SK-N-SH (cell line): ENCODE measurements around the gene RCOR3.
"Not testable (repeated sequence)": the region's sequence is repeated elsewhere in the genome, so short reads cannot be mapped to it uniquely, and the experiment has no call there.

ENCODE experiments used
- CTCF ChIP-seq: fragments of 200-600 bp; sonication (generic); IDR thresholded peaks from 2 replicates; pipeline ENCODE4 v1.6.1; 2017; ENCODE audit warnings: antibody characterized with exemption, mild to moderate bottlenecking, moderate library complexity
- EP300 ChIP-seq, 2 experiments: IDR thresholded peaks; 2 replicates each; pipeline versions ENCODE4 v1.4.0 to v1.6.1; 2012; ENCODE audit warnings: borderline replicate concordance in 1 of 2, low read depth in 1 of 2, low read length in 1 of 2
- FOSL2 ChIP-seq: IDR thresholded peaks from 2 replicates; pipeline ENCODE4 v1.4.0; 2012; ENCODE audit warnings: low read depth, mild to moderate bottlenecking, moderate library complexity, borderline replicate concordance
- GABPA ChIP-seq: IDR thresholded peaks from 2 replicates; pipeline ENCODE4 v1.4.0; 2012; ENCODE audit warnings: low read depth, mild to moderate bottlenecking
- NRF1 ChIP-seq: IDR thresholded peaks from 2 replicates; pipeline ENCODE4 v1.6.1; 2012; ENCODE audit warnings: low read depth, mild to moderate bottlenecking, low read length
- POLR2AphosphoS5 ChIP-seq: IDR thresholded peaks from 2 replicates; pipeline ENCODE4 v1.6.1; 2012; ENCODE audit warnings: low read depth, low read length
- SMC3 ChIP-seq: IDR thresholded peaks from 2 replicates; pipeline ENCODE4 v1.6.1; 2012; ENCODE audit warnings: low read depth, low read length, improper control_type of control experiment
- TEAD4 ChIP-seq: IDR thresholded peaks from 2 replicates; pipeline ENCODE4 v1.4.0; 2012; ENCODE audit warnings: mild to moderate bottlenecking, borderline replicate concordance; ENCODE audit not compliant: insufficient read depth
- YY1 ChIP-seq: IDR thresholded peaks from 2 replicates; pipeline ENCODE4 v1.4.0; 2012; ENCODE audit warnings: low read depth, mild to moderate bottlenecking
- TF ChIP-seq, protein P1 (sequence below): fragments of 150-350 bp; IDR thresholded peaks from 2 replicates; pipeline ENCODE4 v1.6.1; 2016; ENCODE audit warnings: mild to moderate bottlenecking, low read depth, low read length

DNA sequence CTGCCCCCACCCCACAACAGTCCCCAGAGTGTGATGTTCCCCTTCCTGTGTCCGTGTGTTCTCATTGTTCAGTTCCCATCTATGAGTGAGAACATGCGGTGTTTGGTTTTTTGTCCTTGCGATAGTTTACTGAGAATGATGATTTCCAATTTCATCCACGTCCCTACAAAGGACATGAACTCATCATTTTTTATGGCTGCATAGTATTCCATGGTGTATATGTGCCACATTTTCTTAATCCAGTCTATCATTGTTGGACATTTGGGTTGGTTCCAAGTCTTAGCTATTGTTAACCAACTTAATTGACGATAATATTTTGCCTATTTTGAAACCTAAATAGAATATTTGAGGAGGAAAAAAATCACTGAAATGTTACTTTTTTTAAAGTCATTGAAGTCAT is 3.9 kb downstream of the RCOR3 start:
- not testable (repeated sequence) for TF ChIP-seq EP300 (IDR thresholded peaks at IDR 0.05; ENCODE audit: borderline replicate concordance in 1 of 2, low read depth in 1 of 2, low read length in 1 of 2); CTCF; SMC3; GABPA; POLR2AphosphoS5; YY1; NRF1; TEAD4; FOSL2
- TF ChIP-seq, protein P1, sequence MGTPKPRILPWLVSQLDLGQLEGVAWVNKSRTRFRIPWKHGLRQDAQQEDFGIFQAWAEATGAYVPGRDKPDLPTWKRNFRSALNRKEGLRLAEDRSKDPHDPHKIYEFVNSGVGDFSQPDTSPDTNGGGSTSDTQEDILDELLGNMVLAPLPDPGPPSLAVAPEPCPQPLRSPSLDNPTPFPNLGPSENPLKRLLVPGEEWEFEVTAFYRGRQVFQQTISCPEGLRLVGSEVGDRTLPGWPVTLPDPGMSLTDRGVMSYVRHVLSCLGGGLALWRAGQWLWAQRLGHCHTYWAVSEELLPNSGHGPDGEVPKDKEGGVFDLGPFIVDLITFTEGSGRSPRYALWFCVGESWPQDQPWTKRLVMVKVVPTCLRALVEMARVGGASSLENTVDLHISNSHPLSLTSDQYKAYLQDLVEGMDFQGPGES = not testable (repeated sequence)
